ENCODE results near the gene PRCD. TPM values are rescaled to one million over a fixed set of nuclear protein-coding genes. Genes with fewer than 3 reads are reported as not detected.
A peak's percentile ranks its signal among the peaks of the same experiment; 100 is the strongest.

The PRCD gene
- total and polyA plus RNA-seq, 2 experiments from 2014 or later: 0.43 to 3.4 TPM

DNA sequence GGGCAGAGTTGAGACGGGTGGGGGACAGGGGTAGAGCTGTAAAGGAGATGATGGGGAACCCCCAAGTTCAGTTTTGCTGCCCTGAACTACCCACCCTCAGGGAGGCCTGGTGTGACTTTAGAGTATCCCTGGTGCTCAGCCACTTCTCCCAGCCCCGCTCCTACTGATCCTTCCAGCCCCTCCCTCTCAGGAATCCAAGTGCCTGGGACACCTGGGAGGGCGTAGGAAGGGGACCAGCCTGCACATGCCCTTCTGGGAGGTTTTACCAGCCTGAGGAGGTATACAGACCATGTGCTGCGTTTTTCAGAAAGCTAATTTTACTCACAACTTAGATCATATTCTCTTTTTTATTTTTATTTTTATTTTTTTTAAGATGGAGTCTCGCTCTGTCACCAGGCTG lies 41.7 kb downstream of the PRCD start:
- in situ Hi-C loops (cut with MboI): loop anchor here (25.0 kb wide), 1 partner anchor 94 kb away; no protein-coding TSS in a partner anchor
- no peak overlapping the region for H3K4me3 ChIP-seq
- WGBS, 2 experiments (ENCODE audit: low coverage in 1 of 2, low lambda C conversion rate in 2 of 2, missing lambda C conversion rate in 2 of 2): 86 to 87% methylated on average over 5 of the region's 5 CpGs
- DNase-seq: no peak
- TF ChIP-seq EZH2phosphoT487 (IDR thresholded peaks at IDR 0.05; ENCODE audit: insufficient read depth, low read depth) (no peak), EZH2 (IDR thresholded peaks at IDR 0.05; ENCODE audit: insufficient read depth, poor library complexity, severe bottlenecking) (no peak)
- H3K36me3 ChIP-seq (ENCODE audit: low read depth): no peaks in the 10 kb centered on the region
- H3K4me1 ChIP-seq (ENCODE audit: insufficient read depth): no peaks in the 10 kb centered on the region
- no peak overlapping the region for H3K9ac ChIP-seq
- H3K4me2 ChIP-seq (ENCODE audit: unreplicated experiment): no peak overlapping the region
- no peak overlapping the region for H3K27ac ChIP-seq
- H3K27me3 ChIP-seq (replicated peaks; ENCODE audit: insufficient read depth): peaks cover 9% of the 10 kb centered on the region; the same call in 1 of the 2 replicates
- no peaks in the 10 kb centered on the region for H3K9me2 ChIP-seq (ENCODE audit: insufficient read depth)
- H3F3A ChIP-seq (ENCODE audit: insufficient read depth): peaks cover 4% of the 10 kb centered on the region; the same call in 1 of the 2 replicates
- no peak overlapping the region for H2AFZ ChIP-seq
- no peaks in the 10 kb centered on the region for H3K9me3 ChIP-seq (ENCODE audit: low read depth)
- no peaks in the 10 kb centered on the region for H3K79me2 ChIP-seq (ENCODE audit: insufficient read depth)
- H4K20me1 ChIP-seq (ENCODE audit: insufficient read depth): no peaks in the 10 kb centered on the region

DNA sequence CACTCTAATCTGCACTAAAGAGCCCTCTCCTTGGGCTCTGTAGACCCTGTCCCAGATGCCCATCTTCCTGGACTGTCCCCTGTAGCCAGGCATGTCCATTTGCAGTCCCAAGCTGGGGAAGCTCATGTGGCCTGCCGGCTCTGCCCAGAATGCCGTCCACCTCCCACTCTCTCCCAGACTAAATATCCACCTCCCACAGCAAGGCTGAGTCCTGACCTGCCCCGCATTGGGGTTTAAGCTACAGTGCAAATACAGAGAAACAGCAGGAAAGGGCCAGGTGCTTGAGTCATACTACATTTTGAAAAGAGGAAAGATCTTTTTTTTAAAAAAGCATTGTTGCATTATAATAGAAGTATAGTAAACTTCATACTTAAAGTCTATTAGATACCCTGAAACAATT lies 42.8 kb downstream of the PRCD start:
- Histone ChIP-seq H3K4me2 (ENCODE audit: unreplicated experiment) (no peak overlapping the region), H3K27ac (no peak overlapping the region), H3K9me2 (ENCODE audit: insufficient read depth) (no peaks in the 10 kb centered on the region), H2AFZ (no peak overlapping the region), H3K36me3 (ENCODE audit: low read depth) (no peaks in the 10 kb centered on the region), H3K27me3 (replicated peaks; ENCODE audit: insufficient read depth) (peaks cover 17% of the 10 kb centered on the region), H4K20me1 (ENCODE audit: insufficient read depth) (no peaks in the 10 kb centered on the region), H3K79me2 (ENCODE audit: insufficient read depth) (no peaks in the 10 kb centered on the region), H3K4me3 (no peak overlapping the region), H3F3A (ENCODE audit: insufficient read depth) (peaks cover 4% of the 10 kb centered on the region; the same call in 1 of the 2 replicates), H3K9ac (no peak overlapping the region), H3K4me1 (ENCODE audit: insufficient read depth) (no peaks in the 10 kb centered on the region), H3K9me3 (ENCODE audit: low read depth) (no peaks in the 10 kb centered on the region)
- in situ Hi-C loops (cut with MboI): loop anchor here (25.0 kb wide), 1 partner anchor 95 kb away; no protein-coding TSS in a partner anchor
- DNase-seq: no peak
- WGBS, 2 experiments (ENCODE audit: low coverage in 1 of 2, low lambda C conversion rate in 2 of 2, missing lambda C conversion rate in 2 of 2): 56 to 58% methylated on average over 3 of the region's 3 CpGs
- TF ChIP-seq EZH2phosphoT487 (IDR thresholded peaks at IDR 0.05; ENCODE audit: insufficient read depth, low read depth): no peak
- no peak for TF ChIP-seq EZH2 (IDR thresholded peaks at IDR 0.05; ENCODE audit: insufficient read depth, poor library complexity, severe bottlenecking)

DNA sequence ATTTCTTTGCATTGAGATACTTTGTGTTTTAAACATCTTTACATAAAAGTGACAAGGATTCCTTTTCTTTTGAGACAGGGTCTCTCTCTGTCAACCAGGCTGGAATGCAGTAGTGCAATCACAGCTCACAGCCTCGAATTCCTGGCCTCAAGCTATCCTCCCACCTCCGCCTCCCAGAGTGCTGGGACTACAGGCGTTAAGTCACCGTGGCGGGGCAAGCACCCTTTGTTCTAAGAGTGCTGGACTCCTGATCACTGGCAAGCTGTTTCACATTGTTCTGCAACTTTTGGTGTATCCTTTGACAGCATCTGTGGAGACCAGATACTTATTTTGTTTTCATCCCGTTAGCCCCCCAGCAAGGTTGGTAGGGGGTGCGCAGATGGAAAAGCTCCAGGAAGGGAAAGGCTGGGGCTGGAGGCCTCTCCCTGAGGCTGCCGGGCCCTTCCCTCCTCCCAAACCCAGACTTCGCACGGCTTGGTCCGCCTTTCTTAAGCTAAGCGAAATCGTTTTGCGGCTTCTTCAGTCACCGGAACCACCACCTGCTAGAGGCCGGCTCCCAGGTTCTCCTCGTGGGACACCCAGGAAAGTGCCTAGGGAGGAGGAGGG lies 44.7 kb downstream of the PRCD start:
- Histone ChIP-seq H3K9me2 (ENCODE audit: insufficient read depth) (no peaks in the 10 kb centered on the region), H3K9ac (no peak overlapping the region), H3K27ac (no peak overlapping the region), H4K20me1 (ENCODE audit: insufficient read depth) (no peaks in the 10 kb centered on the region), H3K9me3 (ENCODE audit: low read depth) (no peaks in the 10 kb centered on the region), H3K27me3 (replicated peaks; ENCODE audit: insufficient read depth) (peaks cover 17% of the 10 kb centered on the region), H3K4me1 (ENCODE audit: insufficient read depth) (no peaks in the 10 kb centered on the region), H2AFZ (peak overlapping the region; percentile 87), H3F3A (ENCODE audit: insufficient read depth) (peaks cover 4% of the 10 kb centered on the region; the same call in 1 of the 2 replicates), H3K79me2 (ENCODE audit: insufficient read depth) (no peaks in the 10 kb centered on the region), H3K4me3 (peak overlapping the region; percentile 66), H3K4me2 (ENCODE audit: unreplicated experiment) (peak overlapping the region; percentile 84), H3K36me3 (ENCODE audit: low read depth) (no peaks in the 10 kb centered on the region)
- in situ Hi-C loops (cut with MboI): loop anchor here (25.0 kb wide), 1 partner anchor 97 kb away; no protein-coding TSS in a partner anchor
- no peak for DNase-seq
- TF ChIP-seq EZH2phosphoT487 (IDR thresholded peaks at IDR 0.05; ENCODE audit: insufficient read depth, low read depth) (0 out of 2 replicates have a peak, but pooled peaks have one; percentile 22), EZH2 (IDR thresholded peaks at IDR 0.05; ENCODE audit: insufficient read depth, poor library complexity, severe bottlenecking) (no peak)
- 46 to 54% methylated on average over 17 of the region's 17 CpGs for WGBS, 2 experiments (ENCODE audit: low coverage in 1 of 2, low lambda C conversion rate in 2 of 2, missing lambda C conversion rate in 2 of 2)

DNA sequence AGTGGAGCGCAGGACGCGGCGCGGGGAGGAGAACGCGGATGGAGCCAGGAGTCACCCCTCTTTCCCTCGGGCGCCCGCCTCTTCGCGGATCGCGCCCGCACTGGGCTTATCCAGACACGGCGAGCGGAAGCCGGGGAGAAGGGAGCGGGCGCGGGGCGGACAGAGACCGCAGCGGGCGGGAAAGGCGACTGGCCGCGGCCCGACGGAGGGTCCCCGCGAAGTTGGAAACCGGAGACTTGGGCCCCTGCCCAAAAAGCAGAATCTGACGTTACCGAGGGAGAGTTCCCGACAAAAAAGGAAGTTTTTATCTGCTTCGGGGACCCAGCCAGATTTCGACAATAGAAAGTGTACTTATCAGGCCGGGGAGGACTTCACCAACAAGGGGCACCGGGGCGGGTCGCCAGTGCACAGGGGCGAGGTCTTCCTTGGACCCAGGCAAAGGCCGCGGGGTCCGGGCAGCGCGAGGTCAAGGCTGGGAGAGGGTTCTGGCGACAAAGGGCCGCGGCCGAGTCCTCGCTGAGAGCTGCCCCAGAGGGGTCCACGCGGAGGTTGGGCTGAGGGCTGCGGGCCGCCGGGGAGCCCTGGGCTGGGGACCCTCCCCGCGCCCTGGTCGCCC lies 45.3 kb downstream of the PRCD start:
- 2 to 5% methylated on average over 18 to 57 of the region's 62 CpGs for WGBS, 2 experiments (ENCODE audit: low coverage in 1 of 2, low lambda C conversion rate in 2 of 2, missing lambda C conversion rate in 2 of 2)
- Histone ChIP-seq H3K4me1 (ENCODE audit: insufficient read depth) (no peaks in the 10 kb centered on the region), H3K79me2 (ENCODE audit: insufficient read depth) (no peaks in the 10 kb centered on the region), H4K20me1 (ENCODE audit: insufficient read depth) (no peaks in the 10 kb centered on the region), H2AFZ (peak overlapping the region; percentile 87), H3K9me2 (ENCODE audit: insufficient read depth) (no peaks in the 10 kb centered on the region), H3K4me2 (ENCODE audit: unreplicated experiment) (peak overlapping the region; percentile 84), H3F3A (ENCODE audit: insufficient read depth) (peaks cover 4% of the 10 kb centered on the region; the same call in 1 of the 2 replicates), H3K9me3 (ENCODE audit: low read depth) (no peaks in the 10 kb centered on the region), H3K36me3 (ENCODE audit: low read depth) (no peaks in the 10 kb centered on the region), H3K4me3 (peak overlapping the region; percentile 66), H3K27me3 (replicated peaks; ENCODE audit: insufficient read depth) (peaks cover 17% of the 10 kb centered on the region), H3K27ac (no peak overlapping the region), H3K9ac (peak overlapping the region; percentile 39)
- DNase-seq: peak; percentile 51
- TF ChIP-seq EZH2 (IDR thresholded peaks at IDR 0.05; ENCODE audit: insufficient read depth, poor library complexity, severe bottlenecking): no peak
- no peak for TF ChIP-seq EZH2phosphoT487 (IDR thresholded peaks at IDR 0.05; ENCODE audit: insufficient read depth, low read depth)
- in situ Hi-C loops (cut with MboI): loop anchor here (25.0 kb wide), 1 partner anchor 98 kb away; no protein-coding TSS in a partner anchor

All from GM23248 (cell line).